NCI-H345 treated with DMSO at 0.1 percent for 48 hours (cell line): ENCODE measurements around the gene PNMA8B.

Source experiments
- DNase-seq: peaks from one replicate; lab custom pipeline; 2025; ENCODE audit not compliant: unreplicated experiment; lab: John Stamatoyannopoulos, UW

The PNMA8B gene

DNA sequence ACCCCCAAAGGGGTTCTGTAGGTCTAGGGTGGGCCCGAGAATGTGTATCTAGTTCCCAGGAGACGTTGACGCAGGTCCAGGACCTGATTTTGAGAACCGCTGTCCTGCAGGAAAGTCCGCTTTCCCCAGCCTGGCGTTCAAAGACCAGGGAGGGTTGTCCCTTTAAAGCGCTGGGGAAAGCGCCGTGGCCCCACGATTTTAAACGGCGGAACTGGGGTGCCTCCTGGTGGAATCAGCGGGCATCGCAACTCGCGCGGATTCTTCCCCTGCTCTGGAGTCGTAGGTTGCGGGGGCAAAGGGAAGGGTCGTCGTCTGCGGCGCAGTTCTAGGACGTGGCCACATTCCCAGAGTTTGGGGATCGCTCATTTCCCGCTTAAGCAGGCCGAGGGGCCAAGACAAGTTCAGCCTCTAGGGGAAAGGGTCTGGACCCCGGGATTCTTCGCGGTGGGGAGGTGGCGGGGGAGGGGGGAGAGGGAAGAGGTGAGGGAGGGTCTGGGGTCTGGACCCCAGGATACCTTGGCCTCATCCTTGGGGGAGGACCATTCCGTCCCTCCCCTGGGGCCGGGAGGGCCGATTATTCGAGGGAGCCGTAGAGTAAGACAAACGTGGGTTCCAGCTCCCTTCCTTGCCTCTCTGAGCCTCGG, 7.7 kb downstream of the PNMA8B start:
- peak; percentile 8 for DNase-seq

DNA sequence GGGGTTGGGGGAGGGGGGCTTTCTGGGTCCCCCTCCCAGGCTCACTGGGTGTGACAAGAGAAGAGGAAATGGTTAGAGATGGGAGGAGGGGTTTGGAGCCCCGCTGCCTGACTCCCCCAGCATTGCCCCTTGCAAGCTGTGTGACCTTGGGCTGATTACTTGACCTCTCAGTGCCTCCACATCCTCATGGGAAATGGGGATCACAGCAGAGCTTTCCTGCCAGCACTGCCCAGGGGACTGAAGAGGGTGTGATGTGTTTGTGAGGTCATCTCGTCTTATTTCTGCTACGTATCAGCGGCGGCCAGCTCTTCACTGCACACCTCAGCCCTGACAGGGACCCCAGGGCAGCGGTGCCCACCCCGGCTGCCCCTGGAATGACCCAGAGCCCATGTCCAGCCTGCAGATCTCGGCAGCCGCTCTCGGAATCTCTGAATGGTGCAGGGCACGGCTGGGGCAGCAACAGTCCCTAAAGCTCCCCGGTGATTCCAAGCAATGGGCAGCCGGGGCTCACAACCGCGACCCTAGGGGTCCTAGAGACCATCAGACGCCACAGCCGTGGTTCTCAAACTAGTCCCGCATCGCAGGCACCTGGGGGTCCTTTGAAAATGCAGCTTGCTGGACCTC, 8.4 kb downstream of the PNMA8B start:
- DNase-seq, result no peak

DNA sequence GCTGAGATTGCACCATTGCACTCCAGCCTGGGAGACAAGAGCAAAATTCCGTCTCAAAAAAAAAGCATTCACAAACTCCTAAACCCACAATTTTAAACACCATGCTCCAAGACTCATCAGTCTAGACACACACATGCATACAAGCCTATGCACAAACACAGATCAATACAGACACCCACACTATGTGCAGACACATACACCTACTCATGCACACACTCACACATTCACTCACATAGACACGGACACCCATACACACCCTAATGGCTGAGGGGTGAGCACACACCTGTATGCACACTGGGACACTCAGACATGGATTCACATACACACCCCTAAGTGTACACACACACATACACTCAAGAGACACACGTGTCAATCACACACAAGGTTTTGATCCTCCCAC, 9.3 kb downstream of the PNMA8B start:
- no peak for DNase-seq

DNA sequence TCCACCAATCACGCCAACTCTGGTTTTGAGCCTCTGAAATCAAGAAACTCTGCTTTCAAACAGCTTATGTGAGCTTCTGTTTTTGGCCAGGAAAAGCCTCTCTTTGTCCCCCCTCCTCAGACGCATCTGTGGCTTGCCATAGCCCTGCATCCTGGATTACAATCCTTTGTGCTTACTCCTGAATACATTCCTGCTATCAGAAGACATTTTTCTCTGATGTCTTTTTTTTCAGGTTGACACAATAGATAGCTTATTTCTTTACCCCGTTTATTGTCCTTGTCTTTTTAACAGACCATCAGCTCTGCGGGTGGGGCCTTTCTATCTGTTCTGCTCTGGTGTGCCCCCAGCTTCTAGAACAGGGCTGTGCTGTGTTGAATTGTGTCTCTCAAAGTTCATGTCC, 11.0 kb downstream of the PNMA8B start:
- DNase-seq, result no peak

DNA sequence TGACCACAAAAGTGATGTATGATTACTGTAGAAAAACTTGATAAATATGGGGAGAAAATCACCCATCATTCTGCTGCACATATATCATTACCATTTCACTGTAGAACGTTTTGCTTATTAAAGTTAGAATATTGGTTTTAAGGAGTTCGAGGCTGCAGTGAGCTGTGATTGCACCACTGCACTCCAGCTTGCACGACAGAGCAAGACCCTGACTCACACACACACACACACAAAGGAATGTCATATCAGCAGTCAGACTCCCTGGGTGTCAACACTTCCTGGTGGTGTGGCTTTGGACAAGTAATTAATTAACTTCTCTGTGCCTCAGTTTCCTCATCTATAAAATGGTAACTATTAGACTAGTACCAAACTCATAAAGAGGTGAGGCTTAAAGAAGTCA, 13.0 kb downstream of the PNMA8B start:
- no peak for DNase-seq

DNA sequence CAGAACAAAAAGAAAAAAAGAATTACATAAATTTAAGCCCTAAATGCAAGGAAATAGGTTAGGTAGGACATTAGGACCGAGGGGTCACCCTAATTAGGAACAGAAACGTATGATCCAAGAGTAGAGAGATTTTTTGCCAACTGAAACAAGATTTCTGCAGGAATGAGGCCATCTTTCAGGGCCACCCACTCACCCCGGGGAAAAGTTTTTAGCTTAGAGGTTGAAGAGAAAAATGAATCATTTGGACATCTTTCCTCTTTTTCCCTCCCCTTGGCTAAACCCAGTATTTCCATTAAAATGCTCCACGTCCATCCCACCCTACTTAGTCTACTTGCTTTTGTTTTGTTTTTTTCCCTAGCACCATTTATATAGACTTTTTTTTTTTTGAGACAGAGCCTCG, 13.7 kb downstream of the PNMA8B start:
- DNase-seq, result no peak

DNA sequence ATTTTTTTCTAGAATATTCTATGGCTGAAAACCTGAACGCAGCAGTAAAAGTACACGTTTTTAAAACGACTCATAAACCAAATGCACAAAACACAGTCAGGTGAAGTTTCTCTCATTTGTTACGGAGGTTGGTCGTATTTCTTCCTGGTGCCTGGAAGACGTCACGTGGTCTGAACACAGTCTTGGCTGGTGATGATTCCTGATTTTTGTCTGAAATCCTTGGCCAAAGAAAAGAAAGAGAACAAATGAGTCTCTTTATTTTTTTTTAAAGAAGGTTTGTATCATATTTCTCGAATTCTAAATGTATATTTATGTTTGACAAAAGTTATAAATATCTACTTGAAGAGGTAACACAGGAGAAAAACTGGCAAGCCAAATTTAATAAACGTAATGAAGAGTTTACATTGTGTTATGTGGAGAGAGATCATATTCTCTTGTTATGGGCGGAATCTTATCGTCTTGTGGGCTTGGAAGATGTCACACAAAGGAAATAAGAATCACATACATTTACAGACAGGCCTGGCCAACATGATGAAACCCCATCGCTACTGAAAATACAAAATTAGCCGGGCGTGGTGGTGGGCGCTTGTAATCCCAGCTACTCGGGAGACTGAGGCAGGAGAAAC, 14.3 kb downstream of the PNMA8B start:
- no peak for DNase-seq

DNA sequence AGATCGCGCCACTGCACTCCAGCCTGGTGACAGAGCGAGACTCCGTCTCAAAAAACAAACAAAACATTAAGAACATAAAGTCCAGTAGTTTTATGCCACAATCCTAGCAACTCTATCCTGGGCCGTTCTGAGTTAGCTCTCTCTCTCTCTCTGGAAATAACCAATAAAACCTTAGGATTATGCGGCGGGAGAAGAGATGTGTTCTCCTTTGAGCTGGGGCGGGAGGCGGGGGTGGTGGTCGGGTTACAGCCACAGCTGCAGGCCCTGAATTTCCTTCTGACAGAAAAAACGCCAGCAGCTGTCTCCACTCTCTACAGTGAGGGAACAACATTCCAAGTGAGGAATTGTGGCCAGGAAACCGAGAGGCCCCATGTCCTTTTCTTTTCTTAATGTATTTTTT, 15.3 kb downstream of the PNMA8B start:
- no peak for DNase-seq

DNA sequence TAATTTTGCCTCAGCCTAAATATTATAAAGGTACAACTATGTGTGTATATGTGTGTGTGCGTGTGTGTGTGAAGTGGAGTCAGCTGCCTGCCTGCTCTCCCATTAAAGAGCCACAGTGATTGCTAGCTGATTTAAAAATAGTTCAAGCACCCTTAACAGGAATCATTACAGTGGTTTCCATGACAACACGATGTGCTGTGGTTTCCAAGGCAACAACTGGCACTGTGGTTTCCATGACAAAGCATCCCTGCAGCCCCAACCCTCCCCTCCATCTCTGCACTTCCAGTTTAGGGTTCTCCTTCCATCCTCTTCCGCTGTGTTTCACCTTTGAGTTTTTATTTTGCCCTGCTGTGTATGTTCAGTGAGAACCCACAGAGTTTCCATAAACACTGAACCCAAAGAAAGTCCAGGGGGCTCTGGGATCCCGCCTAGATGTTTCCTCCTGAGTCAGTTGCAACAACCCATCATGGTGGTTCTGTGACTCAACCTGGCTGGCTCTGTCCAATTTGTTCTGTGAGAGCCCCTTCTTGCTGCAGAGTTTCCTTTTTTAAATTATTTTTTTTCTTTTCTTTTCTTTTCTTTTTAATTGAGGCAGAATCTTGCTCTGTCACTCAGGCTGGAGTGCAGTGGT, 17.2 kb downstream of the PNMA8B start:
- no peak for DNase-seq

DNA sequence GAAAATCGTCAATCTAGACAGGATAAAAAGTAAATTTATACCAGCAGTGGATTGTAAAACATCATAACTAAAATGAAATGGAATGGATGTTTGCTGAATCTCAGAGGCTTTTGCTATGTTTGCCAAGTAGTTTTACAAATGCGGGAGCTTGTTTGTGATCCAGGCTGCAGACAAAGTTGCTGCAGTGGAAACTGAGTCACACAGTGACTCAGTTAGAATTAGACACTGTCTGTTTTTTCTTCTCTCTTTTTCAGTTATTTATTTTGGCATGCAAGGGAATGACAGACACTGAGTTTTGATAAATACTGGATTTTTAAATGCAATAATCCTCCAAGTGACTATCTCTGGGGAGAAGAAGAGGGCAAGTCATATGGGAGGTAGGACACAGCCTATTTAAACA, 19.7 kb downstream of the PNMA8B start:
- DNase-seq, result no peak

DNA sequence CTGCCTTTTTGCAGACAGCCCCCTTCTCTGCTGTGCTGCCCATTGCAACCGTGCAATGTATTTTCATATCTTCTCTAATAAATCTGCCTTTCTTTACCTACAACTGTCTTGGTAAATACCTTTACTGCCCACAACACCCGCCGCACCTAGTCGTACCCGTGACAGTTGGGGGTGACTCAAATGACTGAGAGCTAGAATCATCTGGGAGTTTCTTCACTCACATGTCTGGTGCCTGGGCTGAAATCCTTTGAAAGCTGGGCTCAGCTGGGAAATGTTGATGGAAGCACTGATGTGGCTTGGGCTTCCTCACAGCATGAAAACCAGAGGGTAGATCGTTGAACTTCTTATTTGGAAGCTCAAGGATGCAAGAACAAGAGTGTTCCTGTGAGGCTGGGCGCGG, 21.5 kb downstream of the PNMA8B start:
- no peak for DNase-seq

DNA sequence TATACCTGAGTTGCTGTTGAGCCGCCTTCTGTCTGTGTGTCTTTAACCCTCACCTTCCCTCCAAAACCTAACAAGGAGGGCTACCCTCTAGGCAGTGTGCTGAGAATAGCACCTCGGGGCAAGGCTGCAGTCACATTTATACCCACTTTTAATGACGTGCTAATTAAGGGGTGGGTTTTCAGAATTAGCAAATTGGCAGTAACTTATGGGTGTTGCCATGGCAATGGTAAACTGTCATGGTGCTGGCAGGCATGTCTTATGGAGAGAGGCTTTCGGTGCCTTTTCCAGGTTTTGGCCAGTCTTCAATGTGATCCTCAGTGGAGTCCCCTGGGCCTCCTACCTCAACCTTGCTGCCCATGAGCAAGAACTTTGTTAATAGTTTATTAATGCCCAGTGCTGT, 23.1 kb downstream of the PNMA8B start:
- no peak for DNase-seq

DNA sequence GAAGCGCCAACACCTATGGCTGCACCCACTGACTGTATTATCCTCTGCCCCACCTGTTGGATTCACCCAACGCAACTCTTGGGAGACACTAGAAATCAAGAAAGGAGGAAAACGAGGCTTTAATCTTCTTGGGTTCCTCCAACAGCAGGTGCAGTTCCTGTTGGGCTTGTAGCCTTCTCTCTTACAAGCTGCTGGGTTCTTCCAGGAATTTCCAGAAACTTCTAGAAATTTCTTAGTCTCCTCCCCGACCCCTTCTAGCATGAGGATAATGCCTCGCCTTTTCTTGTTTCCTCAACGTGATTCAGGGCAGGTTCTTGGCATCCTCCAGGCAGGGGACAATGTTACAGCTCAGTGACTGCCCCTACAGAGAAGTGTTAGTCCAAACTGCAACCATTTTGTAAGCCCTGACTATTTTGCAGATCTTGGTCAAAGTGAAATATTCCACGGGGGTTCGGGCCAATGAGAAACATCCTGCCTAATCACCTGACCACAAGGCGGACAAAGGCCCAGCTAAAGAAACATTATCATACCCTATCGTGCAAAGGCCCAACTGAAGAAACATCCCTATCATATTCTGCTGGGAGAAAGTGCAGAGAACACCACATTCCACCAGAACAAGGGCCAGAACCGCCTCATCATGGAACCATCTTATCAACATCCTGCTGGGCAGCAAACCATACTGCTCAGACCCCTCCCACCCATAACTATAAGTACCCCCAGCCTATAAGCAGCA, 23.7 kb downstream of the PNMA8B start:
- DNase-seq, result no peak

DNA sequence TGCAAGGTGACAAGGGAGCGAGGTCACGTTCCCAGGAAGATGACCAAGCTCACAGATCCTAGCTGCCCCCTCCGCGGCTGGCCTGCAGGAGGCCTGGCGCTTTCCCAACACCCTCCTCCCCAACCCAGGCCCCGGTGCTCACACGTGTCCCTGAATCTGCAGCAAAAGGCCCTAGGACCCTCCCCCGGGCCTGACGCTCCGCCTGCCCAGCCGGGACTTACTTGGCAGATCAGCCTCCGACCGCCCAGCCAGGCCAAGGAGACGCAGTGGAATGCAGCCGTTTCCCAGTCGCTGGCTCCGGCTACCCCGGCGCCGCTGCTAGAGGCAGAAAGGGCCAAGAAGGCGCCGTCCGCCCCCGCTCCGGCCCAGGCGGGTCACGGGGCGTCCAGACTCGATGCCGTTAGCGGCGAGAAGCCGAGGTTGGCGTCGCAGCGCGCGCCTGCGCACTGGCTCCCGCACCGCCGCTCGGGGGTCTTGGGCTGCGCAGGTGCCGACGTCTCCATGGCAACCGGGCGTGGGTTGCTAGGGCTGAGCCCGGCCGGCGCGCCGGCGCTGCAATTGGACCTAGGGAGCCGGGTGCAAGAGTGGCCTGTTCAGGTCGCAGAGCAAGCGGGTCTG, 24.4 kb downstream of the PNMA8B start, which contains the start of gene PNMA8A:
Gene PNMA8A (minus strand): TSS at position 448 of the 618 bp plus-strand sequence. CDS start 528 bp downstream, outside the sequence.
- DNase-seq, result peak; percentile 66

DNA sequence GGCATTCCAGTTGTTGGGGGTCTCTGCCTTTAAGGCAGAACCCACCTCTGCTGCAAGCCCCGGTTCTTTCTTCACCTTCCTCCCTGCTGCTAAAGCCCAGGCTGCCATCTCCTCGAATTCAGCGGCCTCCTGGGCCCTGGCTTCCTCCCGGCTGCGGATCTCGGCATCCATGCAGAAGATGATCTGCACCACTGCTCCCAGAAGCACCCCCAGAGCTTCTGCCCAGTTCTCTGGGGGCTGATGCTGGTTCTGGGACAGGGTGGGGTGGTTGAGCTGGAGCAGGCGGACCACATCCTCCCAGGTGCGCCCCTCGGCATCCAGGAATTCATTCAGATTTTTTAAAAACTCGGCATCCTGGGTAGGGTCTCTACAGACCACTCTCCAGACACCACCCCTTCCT, 25.3 kb downstream of the PNMA8B start:
- no peak for DNase-seq

DNA sequence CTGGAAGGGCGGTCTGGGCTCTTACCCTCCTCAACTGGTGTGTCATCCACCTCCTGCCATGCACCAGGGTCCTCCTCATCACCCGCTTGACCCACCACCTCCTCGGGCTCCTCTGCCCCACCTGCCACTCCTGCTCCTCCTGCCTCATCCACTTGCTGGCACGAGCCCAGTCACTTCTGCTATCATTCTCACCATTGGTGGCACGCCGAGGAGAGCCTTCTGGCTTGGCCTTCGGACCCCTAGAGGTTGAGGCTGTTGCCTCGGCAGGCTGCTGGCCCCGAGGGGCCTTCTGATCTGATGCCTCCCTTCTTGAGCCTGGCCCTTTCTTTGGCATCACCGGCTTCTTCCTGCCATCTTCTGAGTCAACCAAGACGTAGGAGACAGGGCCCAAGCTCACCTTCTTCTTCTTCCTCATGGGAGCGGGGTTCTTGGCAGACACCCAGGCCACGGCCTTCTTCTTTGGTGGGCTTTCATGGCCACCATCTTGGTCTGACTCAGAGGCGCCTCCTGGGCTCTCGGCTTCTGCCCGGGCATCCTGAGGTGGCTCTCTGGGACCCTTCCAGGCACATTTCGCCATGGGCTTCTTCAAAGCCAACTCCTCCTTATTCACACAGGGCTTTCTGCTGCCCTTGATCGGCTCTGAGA, 26.0 kb downstream of the PNMA8B start:
- no peak for DNase-seq

DNA sequence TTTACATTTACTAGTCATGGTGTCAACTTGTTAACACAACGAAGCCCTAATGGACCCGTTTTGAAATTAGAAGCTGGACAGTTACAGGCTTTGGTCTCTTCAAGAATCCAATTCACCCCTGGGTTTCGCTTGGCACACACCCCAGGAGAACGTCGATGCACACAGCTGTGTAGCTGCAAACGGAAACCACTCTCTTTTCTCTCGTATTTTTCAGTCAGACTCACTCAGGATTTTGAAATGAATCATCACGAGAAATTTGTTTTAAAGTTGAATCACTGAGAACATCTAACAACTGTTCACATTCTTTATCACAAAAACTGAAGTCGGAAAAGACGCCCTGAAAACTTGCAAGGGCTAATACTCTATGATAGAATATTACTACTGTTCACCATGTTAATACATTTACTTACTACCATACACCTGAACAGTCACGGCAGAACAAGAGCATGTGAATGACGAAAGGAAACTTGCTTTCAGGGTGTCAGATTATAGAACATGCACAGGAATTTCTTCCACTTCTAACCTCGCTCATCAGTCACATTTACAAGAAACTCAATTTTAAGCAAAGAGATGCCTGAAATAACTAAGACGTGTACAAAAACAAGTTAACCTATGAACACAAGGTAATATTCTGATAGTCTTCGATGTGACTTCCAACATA, 29.0 kb downstream of the PNMA8B start:
- DNase-seq, result no peak

DNA sequence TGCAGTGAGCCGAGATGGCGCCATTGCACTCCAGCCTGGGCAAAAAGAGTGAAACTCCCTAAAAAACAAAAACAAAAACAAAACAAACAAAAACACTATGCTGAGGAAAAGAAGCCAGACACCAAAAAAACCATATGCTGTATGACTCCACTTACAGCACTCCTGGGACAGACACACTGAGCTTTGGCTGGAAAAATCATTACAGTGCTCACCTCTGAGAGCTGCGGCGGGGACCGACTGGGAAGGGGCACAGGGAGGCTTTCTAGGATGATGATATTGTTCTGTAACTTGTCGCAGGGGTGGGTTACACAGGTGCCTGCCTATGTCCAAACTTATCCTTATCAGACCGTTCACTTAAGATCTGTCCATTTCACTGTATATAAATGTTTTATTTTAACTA, 32.2 kb downstream of the PNMA8B start:
- DNase-seq, result no peak

DNA sequence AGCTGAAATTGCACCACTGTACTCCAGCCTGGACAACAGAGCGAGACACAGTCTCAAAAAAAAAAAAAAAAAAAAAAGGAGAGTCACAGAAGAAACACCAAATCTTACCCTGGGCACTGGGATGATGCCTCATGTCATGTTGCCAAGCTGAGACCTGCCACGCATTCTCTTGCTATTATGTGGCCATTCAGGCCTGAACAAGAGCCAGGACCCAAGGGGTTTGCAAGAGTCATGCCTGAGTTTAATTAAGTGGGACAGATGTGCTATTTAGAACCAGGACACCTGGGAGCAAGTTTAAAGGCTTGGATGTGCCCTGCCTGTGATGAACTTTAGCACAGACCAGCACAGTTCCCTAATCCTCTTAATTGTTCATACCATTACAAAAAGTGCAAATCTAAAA, 34.1 kb downstream of the PNMA8B start:
- no peak for DNase-seq

DNA sequence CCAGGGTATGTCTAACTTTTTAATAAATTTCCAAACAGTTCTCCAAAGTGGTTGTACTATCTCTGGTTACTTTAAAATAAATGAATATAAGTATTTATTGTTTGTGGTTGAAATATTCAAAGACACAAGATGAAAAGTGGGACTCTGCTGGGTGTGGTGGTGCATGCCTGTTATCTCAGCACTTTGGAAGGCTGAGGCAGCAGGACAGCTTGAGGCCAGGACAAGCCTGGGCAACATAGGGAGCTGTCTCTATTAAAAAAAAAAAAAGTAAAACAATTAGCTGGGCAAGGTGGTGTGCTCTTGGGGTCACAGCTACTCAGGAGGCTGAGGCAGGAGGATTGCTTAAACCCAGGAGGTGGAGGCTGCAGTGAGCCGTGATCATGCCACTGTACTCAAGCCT, 34.7 kb downstream of the PNMA8B start:
- DNase-seq, result no peak
